M059J (cell line): ENCODE results near the gene VANGL1. TPM values are rescaled to one million over a fixed set of nuclear protein-coding genes. Genes with fewer than 3 reads are reported as not detected.

Experiments used
- DNase-seq: peaks from one replicate; pipeline ENCODE4 v3.0.0-alpha.2; 2012; ENCODE audit warnings: low read depth
- total RNA-seq: library from RNA; depleted of rRNA; stranded (reverse); fragments of >200 nt; shearing (Covaris generic); gene quantifications from 2 replicates; pipeline ENCODE4 v1.2.3, GENCODE V29; 2014; rRNA removed

Gene VANGL1
- total RNA-seq, 1 experiment from 2014 or later, result 24.5 TPM

- DNase-seq, result no peak
Observed at GRCh38 chr1:115744646-115745275, 103.0 kb downstream of the VANGL1 start.

GRCh38 chr1:115746021-115746690, 104.4 kb downstream of the VANGL1 start:
- DNase-seq, result peak; percentile 22

Other genes starting within 250 kb of the VANGL1 start
- gene CASQ2, start 126.7 kb downstream of the VANGL1 start, total RNA-seq, result not detected in 2 replicates
- not detected in 2 replicates for gene NHLH2, start 199.2 kb downstream of the VANGL1 start, total RNA-seq